Measurements from ENCODE around the gene YTHDF1.
"Not testable (repeated sequence)": the region's sequence is repeated elsewhere in the genome, so short reads cannot be mapped to it uniquely, and the experiment has no call there.

Gene YTHDF1

GRCh38 chr20:63227260-63227659 lies 11.3 kb upstream of the YTHDF1 start:
- DNase-seq (ENCODE audit: low spot score), result no peak

- DNase-seq (ENCODE audit: low spot score), result no peak
Measured at GRCh38 chr20:63226042-63226943, 10.4 kb upstream of the YTHDF1 start.

DNA sequence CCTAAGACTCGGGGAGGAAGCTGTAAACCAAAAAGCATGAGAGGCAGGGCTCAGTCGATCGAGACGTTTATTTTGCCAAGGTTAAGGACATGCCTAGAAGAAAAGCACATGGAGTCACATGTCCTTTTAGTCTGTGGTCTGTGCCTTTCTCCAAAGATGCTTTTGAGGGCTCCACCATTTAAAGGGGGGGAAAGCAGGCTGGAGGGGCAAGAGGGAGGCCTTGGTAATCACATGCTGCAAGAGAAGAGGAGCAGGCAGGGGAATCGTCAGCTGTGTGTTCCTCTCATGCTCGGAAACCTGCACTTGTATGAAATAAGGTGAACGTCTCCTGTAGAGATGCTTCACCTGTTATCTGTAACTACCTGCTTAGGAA lies 9.1 kb upstream of the YTHDF1 start:
- DNase-seq (ENCODE audit: low spot score), result no peak

GRCh38 chr20:63224412-63225081 lies 8.6 kb upstream of the YTHDF1 start:
- DNase-seq (ENCODE audit: low spot score), result peak; percentile 58

GRCh38 chr20:63223826-63224207 lies 7.9 kb upstream of the YTHDF1 start:
- DNase-seq (ENCODE audit: low spot score), result no peak

DNA sequence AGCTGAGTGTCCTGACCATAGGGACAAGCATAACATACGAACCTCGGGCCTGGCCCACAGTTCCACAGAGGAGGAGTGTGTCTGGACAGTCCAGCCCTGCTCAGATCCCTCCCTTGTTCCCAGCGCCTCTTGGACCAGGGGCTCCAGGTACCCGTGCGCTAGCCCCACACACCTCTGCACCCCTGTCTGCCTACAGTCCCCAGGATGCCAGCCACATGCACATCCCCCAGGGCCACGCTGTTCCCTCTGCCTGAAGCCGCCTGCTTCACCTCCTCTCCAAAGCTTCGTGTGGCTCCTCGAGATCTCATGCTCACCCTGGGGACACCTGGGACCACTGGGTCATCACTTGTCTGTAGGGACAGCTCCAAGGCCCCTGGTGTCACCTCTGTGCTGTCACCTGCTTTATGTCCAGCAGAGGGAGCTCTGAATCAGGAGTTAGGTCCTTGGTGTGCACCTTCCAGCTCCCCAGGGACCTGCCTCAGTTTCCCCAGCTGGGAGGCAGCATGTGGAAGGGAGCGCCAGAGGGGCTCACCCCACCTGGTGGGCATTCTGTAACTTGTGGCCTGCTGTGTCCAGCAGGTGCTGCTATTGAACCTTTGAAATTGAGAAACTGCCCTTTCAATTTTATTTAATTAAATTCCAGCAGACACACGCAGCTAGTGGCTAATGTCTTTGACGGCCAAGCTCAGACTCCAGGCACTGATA lies 7.3 kb upstream of the YTHDF1 start:
- DNase-seq (ENCODE audit: low spot score), result peak; percentile 67

GRCh38 chr20:63222541-63222940 lies 6.6 kb upstream of the YTHDF1 start:
- no peak for DNase-seq (ENCODE audit: low spot score)

DNA sequence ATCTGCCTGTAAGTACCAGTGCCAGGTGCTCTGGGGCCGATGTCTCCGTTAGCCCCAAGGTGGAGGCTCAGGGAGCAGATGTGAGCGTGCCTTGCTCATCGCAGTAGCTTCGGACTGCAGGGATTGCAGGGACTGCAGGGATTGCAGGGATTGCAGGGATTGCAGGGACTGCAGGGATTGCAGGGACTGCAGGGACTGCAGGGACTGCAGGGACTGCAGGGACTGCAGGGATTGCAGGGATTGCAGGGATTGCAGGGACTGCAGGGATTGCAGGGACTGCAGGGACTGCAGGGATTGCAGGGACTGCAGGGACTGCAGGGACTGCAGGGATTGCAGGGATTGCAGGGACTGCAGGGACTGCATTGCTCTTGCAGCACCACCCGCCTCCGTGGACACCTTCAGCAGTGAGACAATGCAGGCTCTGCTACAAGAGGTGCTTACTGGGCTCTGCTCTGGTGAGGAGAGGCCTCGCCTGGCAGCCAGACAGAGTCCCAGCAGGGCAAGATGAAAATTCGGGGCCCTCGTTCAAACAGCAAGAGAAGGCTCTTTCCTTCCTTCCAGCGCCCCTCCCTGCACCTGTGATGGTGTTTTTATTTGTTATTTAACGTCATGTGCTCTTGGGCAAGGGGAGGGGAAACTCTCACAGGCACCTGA lies 5.6 kb upstream of the YTHDF1 start:
- not testable (repeated sequence) for DNase-seq (ENCODE audit: low spot score)

DNA sequence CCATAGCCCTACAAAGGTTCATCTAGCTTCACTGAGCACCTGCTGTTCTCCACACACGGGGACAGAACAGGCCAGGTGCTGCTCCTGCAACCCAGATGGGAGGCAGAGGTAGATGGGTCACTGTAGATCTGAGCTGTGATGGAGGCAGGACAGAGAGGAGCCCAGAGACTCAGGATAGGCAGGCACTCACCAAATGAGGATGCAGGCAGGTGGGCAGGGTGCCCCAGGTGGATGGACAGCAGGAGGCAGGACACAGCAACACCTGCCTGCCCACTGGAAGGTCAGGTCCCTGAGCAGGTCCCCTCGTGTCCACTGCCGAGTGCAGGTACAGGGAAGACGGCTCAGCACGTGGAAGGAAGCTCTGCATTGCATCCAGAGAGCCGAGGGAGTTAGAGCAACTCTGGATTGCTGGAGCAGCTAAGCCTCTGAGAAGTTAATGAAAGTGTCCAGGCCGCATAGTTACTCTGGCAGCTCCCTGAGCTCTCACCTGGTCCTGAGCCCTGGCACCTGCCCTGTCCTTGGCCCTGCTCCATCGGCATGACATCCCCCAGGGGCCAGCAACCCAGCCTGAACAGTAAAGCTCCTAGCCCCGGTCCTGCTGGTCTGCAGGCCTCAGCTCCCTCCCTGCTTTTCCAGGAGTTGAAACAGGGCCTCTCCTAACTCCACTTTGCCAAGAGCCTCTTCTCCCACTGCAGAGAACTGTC lies 4.9 kb upstream of the YTHDF1 start:
- no peak for DNase-seq (ENCODE audit: low spot score)

- DNase-seq (ENCODE audit: low spot score), result no peak
Measured at GRCh38 chr20:63219866-63220521, 4.1 kb upstream of the YTHDF1 start.

- no peak for DNase-seq (ENCODE audit: low spot score)
Measured at GRCh38 chr20:63219447-63219821, 3.5 kb upstream of the YTHDF1 start.

- no peak for DNase-seq (ENCODE audit: low spot score)
Measured at GRCh38 chr20:63218701-63219446, 2.9 kb upstream of the YTHDF1 start.

DNA sequence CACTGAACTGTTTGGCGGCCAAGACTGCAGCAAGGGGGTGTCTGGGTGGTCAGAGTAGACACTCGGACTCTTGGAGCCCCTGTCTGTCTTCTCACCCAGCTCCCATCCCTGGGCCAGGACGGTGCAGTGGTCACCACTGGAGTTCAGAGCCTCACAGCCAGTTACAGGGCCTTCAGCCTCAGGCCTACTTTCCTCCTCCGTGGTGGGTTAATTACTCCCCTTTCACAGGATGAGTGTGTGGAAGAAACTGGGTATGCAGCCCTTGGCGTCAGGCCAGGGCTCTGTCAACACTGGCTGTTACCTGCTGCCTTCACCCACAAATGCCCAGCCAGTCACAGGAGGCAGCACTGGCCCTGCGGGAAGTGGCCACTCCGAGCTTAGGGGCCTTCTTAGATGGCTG lies 1.8 kb upstream of the YTHDF1 start:
- no peak for DNase-seq (ENCODE audit: low spot score)

- peak; percentile 50 for DNase-seq (ENCODE audit: low spot score)
Measured at GRCh38 chr20:63216849-63217471, 1.0 kb upstream of the YTHDF1 start.

DNA sequence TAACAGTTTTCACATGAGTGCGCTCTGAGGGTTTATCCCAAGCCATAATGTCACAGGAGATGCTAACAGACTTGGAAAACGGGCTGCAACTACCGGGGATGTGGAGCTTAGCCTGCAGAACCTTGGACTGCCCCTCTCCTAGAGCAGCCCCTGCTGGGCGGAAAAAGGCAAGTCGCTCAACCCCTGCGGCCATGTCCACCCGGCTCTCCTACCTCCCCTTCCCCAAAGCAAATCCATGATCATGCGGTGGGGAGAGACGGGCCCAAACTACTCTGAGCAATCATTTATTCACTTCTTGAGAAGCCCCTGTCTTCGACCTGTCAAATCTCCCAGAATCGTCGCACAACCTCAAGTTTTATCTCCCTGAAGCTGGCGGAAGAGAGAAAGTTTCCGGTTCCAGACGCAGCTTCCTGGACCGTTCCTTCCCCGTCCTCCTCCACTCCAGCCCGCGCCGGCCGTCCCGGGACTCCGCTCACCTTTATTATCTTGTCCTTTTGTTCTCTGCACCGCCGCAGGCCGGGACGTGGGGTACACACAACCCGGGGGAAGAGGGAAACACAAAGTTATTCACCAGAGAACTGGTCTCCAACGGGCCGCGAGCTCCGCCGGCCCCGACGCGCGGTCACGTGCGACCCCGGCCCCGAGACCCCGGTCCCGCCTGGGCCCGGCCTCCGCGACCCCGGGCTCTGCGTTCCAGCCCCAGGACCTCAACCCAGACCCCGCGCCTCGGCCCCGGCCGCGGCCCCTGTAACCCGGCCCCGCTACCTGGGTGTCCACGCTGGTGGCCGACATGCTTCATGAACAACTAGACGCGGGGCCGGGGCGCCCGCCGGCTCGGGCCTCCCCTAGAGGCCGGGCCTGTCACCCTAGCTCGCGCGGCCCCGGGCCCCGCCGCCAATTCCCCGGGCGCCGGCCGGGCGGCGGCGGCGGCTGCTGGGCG lies 560 bp downstream of the YTHDF1 start:
- DNase-seq (ENCODE audit: low spot score), result peak; percentile 96

GRCh38 chr20:63214514-63214913 lies 1.4 kb downstream of the YTHDF1 start:
- DNase-seq (ENCODE audit: low spot score), result no peak

GRCh38 chr20:63212792-63213191 lies 3.1 kb downstream of the YTHDF1 start:
- no peak for DNase-seq (ENCODE audit: low spot score)

DNA sequence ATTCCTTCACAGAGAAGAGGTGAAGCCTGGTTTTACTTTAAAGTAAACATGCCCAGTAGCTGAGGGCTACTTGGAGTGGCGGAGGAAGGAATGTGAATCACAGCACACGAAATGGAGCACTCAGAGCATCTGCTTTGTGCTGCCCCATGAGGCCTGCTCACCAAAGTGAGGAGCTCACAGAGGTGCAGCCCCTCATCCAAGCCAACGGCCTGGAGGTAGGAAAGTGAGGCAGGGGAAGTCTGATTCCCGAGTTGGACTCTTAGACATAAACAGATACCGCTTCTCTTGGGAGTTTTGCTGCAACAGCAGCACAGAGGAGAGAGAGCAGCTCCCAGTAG lies 3.6 kb downstream of the YTHDF1 start:
- DNase-seq (ENCODE audit: low spot score), result no peak

DNA sequence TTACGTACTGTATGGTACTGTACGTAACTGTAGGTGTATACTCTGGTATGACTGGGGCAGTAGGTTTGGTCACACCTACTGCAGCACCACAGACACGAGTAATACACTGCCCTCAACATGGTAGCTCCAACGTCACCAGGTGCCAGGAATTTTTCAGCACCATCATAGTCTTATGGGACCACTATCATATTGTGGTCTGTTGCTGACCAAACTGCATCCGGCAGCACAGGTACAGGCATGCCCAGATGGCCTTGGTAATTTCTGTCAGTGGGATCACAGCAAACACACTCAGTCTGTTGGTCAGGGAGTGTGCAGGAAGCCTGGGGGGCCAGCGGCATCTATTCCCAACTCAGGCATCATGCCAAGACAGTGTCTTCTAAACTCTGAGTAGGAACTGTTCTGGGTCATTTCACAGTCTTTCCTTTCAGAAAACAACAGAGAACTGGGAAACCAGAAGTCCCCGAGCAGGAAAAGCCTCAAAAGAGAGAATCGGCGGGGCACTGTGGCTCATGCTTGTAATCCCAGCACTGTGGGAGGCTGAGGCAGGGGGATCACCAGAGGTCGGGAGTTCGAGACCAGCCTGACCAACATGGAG lies 5.8 kb downstream of the YTHDF1 start:
- DNase-seq (ENCODE audit: low spot score), result no peak
